A549 (cell line): ENCODE data around the gene PDE4D. TPM values are rescaled to one million over a fixed set of nuclear protein-coding genes. Genes with fewer than 3 reads are reported as not detected.

Experiments
- ATAC-seq, 2 experiments: fragments of 200-7000 bp in 1 of 2; fragments of >200 bp in 1 of 2; cut with Nextera tagmentation in 1 of 2; cut with Tn5 transposase in 1 of 2; 3 replicates each; pipeline versions ENCODE4 v1.8.0 to v1.9.1; 2018 to 2020; ENCODE audit warnings: mild to moderate bottlenecking in 1 of 2, moderate library complexity in 1 of 2
- CTCF ChIA-PET: fragments of 300-600 bp; sonication (Branson Sonifier 250); formaldehyde crosslinking; extraction: SDS; loops from one replicate; lab custom pipeline; 2021; ENCODE audit warnings: antibody characterized with exemption, inconsistent platforms; lab: Yijun Ruan, JAX
- POLR2A ChIA-PET: fragments of 350-600 bp; formaldehyde crosslinking; extraction: SDS; loops from one replicate; lab custom pipeline; 2021; ENCODE audit warnings: antibody characterized with exemption, inconsistent platforms; lab: Yijun Ruan, JAX
- DNase-seq, 2 experiments: peaks; one replicate each; pipeline versions ENCODE4 v3.0.0 to v3.0.0-alpha.2; 2011 to 2016; ENCODE audit warnings: low read depth in 1 of 2, low spot score in 1 of 2
- FAIRE-seq: peaks from 2 replicates; lab custom pipeline; 2011; peaks lifted over from hg19 to GRCh38; lab: Jason Lieb, UNC
- H3K27ac ChIP-seq, 2 experiments: fragments of >200 bp; sonication (Bioruptor Twin); formaldehyde crosslinking; 3 replicates each; pipeline ENCODE4 v1.5.1; 2016 to 2017
- H3K4me1 ChIP-seq: fragments of >200 bp; sonication (Bioruptor Twin); formaldehyde crosslinking; 3 replicates; pipeline ENCODE4 v1.6.1; 2016
- H3K4me2 ChIP-seq: fragments of >200 bp; sonication (Bioruptor Twin); formaldehyde crosslinking; 3 replicates; pipeline ENCODE4 v1.6.1; 2016
- H3K4me3 ChIP-seq: fragments of >200 bp; sonication (Bioruptor Twin); formaldehyde crosslinking; 3 replicates; pipeline ENCODE4 v1.5.1; 2016
- H3K9me3 ChIP-seq: fragments of >200 bp; sonication (Bioruptor Twin); formaldehyde crosslinking; 3 replicates; pipeline ENCODE4 v1.6.1; 2016
- CEBPB ChIP-seq, 2 experiments: fragments of >200 bp in 1 of 2; sonication (Bioruptor Twin) in 1 of 2; formaldehyde crosslinking in 1 of 2; IDR thresholded peaks; 2 replicates each; pipeline ENCODE4 v1.6.1; 2012 to 2016
- EHMT2 ChIP-seq: fragments of 200-600 bp; sonication (generic); IDR thresholded peaks from 2 replicates; pipeline ENCODE4 v1.6.1; 2016; ENCODE audit warnings: antibody characterized with exemption, low read depth, mild to moderate bottlenecking, moderate library complexity
- EP300 ChIP-seq, 2 experiments: fragments of >200 bp; sonication (Bioruptor Twin); formaldehyde crosslinking; IDR thresholded peaks; 2 replicates in 1 of 2; 3 replicates in 1 of 2; pipeline ENCODE4 v1.6.1; 2016 to 2017
- HOXA7 ChIP-seq: fragments of 250-450 bp; sonication (Bioruptor Pico); IDR thresholded peaks from 2 replicates; pipeline ENCODE4 v1.5.0; 2020; ENCODE audit warnings: mild to moderate bottlenecking, moderate library complexity
- HOXB5 ChIP-seq: fragments of 250-450 bp; sonication (Bioruptor Pico); IDR thresholded peaks from 2 replicates; pipeline ENCODE4 v1.5.0; 2020; ENCODE audit warnings: mild to moderate bottlenecking, moderate library complexity
- MAZ ChIP-seq: fragments of 150-350 bp; IDR thresholded peaks from 2 replicates; pipeline ENCODE4 v1.6.1; 2014; ENCODE audit warnings: antibody characterized with exemption, low read depth, low read length, borderline replicate concordance
- MYC ChIP-seq: IDR thresholded peaks from 2 replicates; pipeline ENCODE4 v1.6.1; 2012; ENCODE audit warnings: mild to moderate bottlenecking, inconsistent platforms, low read length, improper control_type of control experiment, borderline replicate concordance
- NPAS2 ChIP-seq: fragments of 250-450 bp; sonication (Bioruptor Pico); IDR thresholded peaks from 2 replicates; pipeline ENCODE4 v1.8.0; 2022; ENCODE audit warnings: mild to moderate bottlenecking, moderate library complexity, borderline replicate concordance
- NR3C1 ChIP-seq: fragments of >200 bp; sonication (Bioruptor Twin); formaldehyde crosslinking; IDR thresholded peaks from 3 replicates; pipeline ENCODE4 v1.6.1; 2017
- RNF2 ChIP-seq: fragments of 200-600 bp; sonication (generic); IDR thresholded peaks from 2 replicates; pipeline ENCODE4 v1.6.1; 2016; ENCODE audit warnings: low read depth, mild to moderate bottlenecking, antibody characterized with exemption, moderate library complexity, borderline replicate concordance
- SMC3 ChIP-seq: fragments of >200 bp; sonication (Bioruptor Twin); formaldehyde crosslinking; IDR thresholded peaks from 3 replicates; pipeline ENCODE4 v1.6.1; 2018; ENCODE audit warnings: inconsistent platforms
- TFCP2L1 ChIP-seq: fragments of 250-450 bp; sonication (Bioruptor Pico); IDR thresholded peaks from 2 replicates; pipeline ENCODE4 v1.5.0; 2021; ENCODE audit warnings: mild to moderate bottlenecking
- TP53 ChIP-seq: fragments of 250-450 bp; sonication (Bioruptor Pico); IDR thresholded peaks from 2 replicates; pipeline ENCODE4 v1.5.0; 2021; ENCODE audit warnings: mild to moderate bottlenecking, moderate library complexity
- ZSCAN20 ChIP-seq: fragments of 250-450 bp; sonication (Bioruptor Pico); IDR thresholded peaks from 2 replicates; pipeline ENCODE4 v1.8.0; 2022; ENCODE audit warnings: mild to moderate bottlenecking, moderate library complexity
- WGBS: methylation state at CpG from one replicate; pipeline ENCODE4 v1.1.6; 2017; ENCODE audit errors: missing lambda C conversion rate; 5-methylcytosine and 5-hydroxymethylcytosine counted together
- polyA plus RNA-seq, 4 experiments: library from polyadenylated mRNA; depleted of rRNA in 3 of 4; stranded (reverse); fragments of >200 nt; fragmentation: RNase III in 1 of 4; extraction: RNeasy Plus Mini Kit Qiagen cat#74134 plus additional on column Dnase treatment in 1 of 4; gene quantifications; 2 replicates in 3 of 4; 3 replicates in 1 of 4; pipeline ENCODE4 v1.2.3, GENCODE V29; 2011 to 2017
- TF ChIP-seq, protein P1 (sequence below): IDR thresholded peaks from 2 replicates; pipeline ENCODE4 v1.6.1; 2012
- TF ChIP-seq, protein P2 (sequence below): fragments of >200 bp; sonication (Bioruptor Twin); formaldehyde crosslinking; IDR thresholded peaks from 3 replicates; pipeline ENCODE4 v1.6.1; 2016
- TF ChIP-seq, protein P3 (sequence below): IDR thresholded peaks from 2 replicates; pipeline ENCODE4 v1.6.1; 2012
- TF ChIP-seq, protein P4 (sequence below): fragments of >200 bp; sonication (Bioruptor Twin); formaldehyde crosslinking; IDR thresholded peaks from 3 replicates; pipeline ENCODE4 v1.5.1; 2016
- TF ChIP-seq, protein P5 (sequence below): fragments of 250-450 bp; sonication (Bioruptor Pico); IDR thresholded peaks from 2 replicates; pipeline ENCODE4 v1.5.0; 2021; ENCODE audit warnings: mild to moderate bottlenecking, moderate library complexity, borderline replicate concordance
- TF ChIP-seq, protein P6 (sequence below): IDR thresholded peaks from 2 replicates; pipeline ENCODE4 v1.6.1; 2012; ENCODE audit warnings: low read depth, borderline replicate concordance

Gene PDE4D
- polyA plus RNA-seq, 2 of the 4 experiments (the other 2 are of a cell fraction) = 74.0 to 213 TPM

DNA sequence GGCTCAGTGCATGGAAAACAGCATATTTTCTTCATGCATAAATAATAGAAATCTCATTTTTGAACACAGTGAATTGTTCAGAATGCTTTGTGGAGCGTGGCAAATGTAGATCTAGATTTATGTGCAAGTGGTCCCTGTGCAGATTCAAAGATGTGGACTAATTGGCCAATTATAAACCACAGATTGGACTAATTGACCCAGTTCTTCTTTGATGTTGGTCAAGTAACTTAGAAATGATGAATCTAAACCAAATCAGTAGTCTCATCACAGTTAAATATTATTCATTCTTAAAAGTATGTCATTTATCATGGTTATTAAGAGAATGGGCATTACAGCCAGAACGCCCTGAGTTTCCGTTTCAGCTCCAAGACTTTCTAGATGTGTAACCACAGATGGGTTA, 11.7 kb upstream of the PDE4D start:
- no peak overlapping the region for H3K4me2 ChIP-seq
- POLR2A ChIA-PET = no interaction called here
- no peak overlapping the region for H3K4me3 ChIP-seq
- whole genome bisulfite sequencing = 40% methylated on average over 3 of the region's 3 CpGs
- DNase-seq (no peak), ATAC-seq (no peak), FAIRE-seq (no peak)
- H3K9me3 ChIP-seq = no peaks in the 10 kb centered on the region
- H3K4me1 ChIP-seq = no peaks in the 10 kb centered on the region
- CTCF ChIA-PET = no interaction called here
- TF ChIP-seq, protein P1, sequence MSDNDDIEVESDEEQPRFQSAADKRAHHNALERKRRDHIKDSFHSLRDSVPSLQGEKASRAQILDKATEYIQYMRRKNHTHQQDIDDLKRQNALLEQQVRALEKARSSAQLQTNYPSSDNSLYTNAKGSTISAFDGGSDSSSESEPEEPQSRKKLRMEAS = no peak
- TF ChIP-seq NR3C1 (no peak), TFCP2L1 (CRISPR knock-in tag) (no peak), TP53 (CRISPR knock-in tag) (no peak), EP300 (IDR thresholded peaks at IDR 0.05) (no peak), HOXB5 (CRISPR knock-in tag) (no peak)
- TF ChIP-seq, protein P2, sequence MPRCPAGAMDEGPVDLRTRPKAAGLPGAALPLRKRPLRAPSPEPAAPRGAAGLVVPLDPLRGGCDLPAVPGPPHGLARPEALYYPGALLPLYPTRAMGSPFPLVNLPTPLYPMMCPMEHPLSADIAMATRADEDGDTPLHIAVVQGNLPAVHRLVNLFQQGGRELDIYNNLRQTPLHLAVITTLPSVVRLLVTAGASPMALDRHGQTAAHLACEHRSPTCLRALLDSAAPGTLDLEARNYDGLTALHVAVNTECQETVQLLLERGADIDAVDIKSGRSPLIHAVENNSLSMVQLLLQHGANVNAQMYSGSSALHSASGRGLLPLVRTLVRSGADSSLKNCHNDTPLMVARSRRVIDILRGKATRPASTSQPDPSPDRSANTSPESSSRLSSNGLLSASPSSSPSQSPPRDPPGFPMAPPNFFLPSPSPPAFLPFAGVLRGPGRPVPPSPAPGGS = no peak
- H3K27ac ChIP-seq = no peak overlapping the region

DNA sequence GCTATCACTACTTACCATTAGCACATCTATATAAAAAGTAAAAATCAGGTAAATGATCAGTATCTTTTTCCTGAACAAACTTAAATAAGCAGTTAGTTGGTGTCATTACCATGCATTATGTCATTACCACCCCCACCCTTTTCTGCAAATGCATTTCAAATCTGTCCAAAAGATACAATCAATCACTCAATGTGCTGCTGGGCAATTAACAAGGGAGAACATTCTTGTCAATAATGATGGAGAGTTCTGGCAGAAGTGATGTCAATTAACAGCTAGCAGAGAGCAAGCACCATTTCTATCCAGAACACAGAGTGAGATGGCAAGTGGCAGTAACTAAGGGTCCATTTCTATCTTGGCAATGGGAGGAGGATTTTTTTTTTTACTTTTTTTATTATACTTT, 3.5 kb upstream of the PDE4D start:
- ChIA-PET CTCF (interaction anchor here (0.6 kb wide), 1 partner anchor 281 kb away, joined by 3 read pairs; no protein-coding TSS in a partner anchor), POLR2A (no interaction called here)
- Histone ChIP-seq H3K27ac (no peak overlapping the region), H3K9me3 (no peaks in the 10 kb centered on the region), H3K4me2 (no peak overlapping the region), H3K4me1 (no peaks in the 10 kb centered on the region), H3K4me3 (no peak overlapping the region)
- DNase-seq = no peak
- no peak for ATAC-seq
- no peak for TF ChIP-seq CEBPB (IDR thresholded peaks at IDR 0.05)
- TF ChIP-seq ZSCAN20 (CRISPR knock-in tag) = no peak
- TF ChIP-seq MAZ = no peak
- TF ChIP-seq, protein P3, sequence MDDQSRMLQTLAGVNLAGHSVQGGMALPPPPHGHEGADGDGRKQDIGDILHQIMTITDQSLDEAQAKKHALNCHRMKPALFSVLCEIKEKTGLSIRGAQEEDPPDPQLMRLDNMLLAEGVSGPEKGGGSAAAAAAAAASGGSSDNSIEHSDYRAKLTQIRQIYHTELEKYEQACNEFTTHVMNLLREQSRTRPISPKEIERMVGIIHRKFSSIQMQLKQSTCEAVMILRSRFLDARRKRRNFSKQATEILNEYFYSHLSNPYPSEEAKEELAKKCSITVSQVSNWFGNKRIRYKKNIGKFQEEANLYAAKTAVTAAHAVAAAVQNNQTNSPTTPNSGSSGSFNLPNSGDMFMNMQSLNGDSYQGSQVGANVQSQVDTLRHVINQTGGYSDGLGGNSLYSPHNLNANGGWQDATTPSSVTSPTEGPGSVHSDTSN = no peak
- TF ChIP-seq, protein P4, sequence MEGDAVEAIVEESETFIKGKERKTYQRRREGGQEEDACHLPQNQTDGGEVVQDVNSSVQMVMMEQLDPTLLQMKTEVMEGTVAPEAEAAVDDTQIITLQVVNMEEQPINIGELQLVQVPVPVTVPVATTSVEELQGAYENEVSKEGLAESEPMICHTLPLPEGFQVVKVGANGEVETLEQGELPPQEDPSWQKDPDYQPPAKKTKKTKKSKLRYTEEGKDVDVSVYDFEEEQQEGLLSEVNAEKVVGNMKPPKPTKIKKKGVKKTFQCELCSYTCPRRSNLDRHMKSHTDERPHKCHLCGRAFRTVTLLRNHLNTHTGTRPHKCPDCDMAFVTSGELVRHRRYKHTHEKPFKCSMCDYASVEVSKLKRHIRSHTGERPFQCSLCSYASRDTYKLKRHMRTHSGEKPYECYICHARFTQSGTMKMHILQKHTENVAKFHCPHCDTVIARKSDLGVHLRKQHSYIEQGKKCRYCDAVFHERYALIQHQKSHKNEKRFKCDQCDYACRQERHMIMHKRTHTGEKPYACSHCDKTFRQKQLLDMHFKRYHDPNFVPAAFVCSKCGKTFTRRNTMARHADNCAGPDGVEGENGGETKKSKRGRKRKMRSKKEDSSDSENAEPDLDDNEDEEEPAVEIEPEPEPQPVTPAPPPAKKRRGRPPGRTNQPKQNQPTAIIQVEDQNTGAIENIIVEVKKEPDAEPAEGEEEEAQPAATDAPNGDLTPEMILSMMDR = no peak
- TF ChIP-seq, protein P5, sequence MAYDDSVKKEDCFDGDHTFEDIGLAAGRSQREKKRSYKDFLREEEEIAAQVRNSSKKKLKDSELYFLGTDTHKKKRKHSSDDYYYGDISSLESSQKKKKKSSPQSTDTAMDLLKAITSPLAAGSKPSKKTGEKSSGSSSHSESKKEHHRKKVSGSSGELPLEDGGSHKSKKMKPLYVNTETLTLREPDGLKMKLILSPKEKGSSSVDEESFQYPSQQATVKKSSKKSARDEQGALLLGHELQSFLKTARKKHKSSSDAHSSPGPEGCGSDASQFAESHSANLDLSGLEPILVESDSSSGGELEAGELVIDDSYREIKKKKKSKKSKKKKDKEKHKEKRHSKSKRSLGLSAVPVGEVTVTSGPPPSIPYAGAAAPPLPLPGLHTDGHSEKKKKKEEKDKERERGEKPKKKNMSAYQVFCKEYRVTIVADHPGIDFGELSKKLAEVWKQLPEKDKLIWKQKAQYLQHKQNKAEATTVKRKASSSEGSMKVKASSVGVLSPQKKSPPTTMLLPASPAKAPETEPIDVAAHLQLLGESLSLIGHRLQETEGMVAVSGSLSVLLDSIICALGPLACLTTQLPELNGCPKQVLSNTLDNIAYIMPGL (CRISPR knock-in tag) = no peak
- TF ChIP-seq EHMT2 = no peak
- TF ChIP-seq SMC3 = no peak
- TF ChIP-seq HOXA7 (CRISPR knock-in tag) = no peak
- no peak for TF ChIP-seq NPAS2 (CRISPR knock-in tag)
- no peak for TF ChIP-seq MYC
- TF ChIP-seq, protein P6, sequence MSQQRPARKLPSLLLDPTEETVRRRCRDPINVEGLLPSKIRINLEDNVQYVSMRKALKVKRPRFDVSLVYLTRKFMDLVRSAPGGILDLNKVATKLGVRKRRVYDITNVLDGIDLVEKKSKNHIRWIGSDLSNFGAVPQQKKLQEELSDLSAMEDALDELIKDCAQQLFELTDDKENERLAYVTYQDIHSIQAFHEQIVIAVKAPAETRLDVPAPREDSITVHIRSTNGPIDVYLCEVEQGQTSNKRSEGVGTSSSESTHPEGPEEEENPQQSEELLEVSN = no peak
- TF ChIP-seq RNF2 = no peak
- TF ChIP-seq, all 56 proteins: peak for 0
- FAIRE-seq = no peak
